Testis (tissue), 3 donors: Measurements from ENCODE around the gene CYP21A2. TPM values are rescaled to one million over a fixed set of nuclear protein-coding genes. Genes with fewer than 3 reads are reported as not detected.
"Not testable (repeated sequence)": the region's sequence is repeated elsewhere in the genome, so short reads cannot be mapped to it uniquely, and the experiment has no call there.

Source experiments
- DNase-seq: peaks from one replicate; pipeline ENCODE4 v3.0.0-alpha.2; 2019
- H3K27ac ChIP-seq, 2 donors: fragments of 200-600 bp; sonication (generic); one replicate each; pipeline ENCODE4 v1.5.1; 2019
- H3K27me3 ChIP-seq: fragments of 200-600 bp; sonication (generic); one replicate; pipeline ENCODE4 v1.5.1; 2019
- H3K36me3 ChIP-seq: fragments of 200-600 bp; sonication (generic); one replicate; pipeline ENCODE4 v1.5.1; 2017; ENCODE audit warnings: low read depth; ENCODE audit errors: missing control alignments
- H3K4me1 ChIP-seq: fragments of 200-600 bp; sonication (generic); one replicate; pipeline ENCODE4 v1.5.1; 2019
- H3K4me3 ChIP-seq, 2 donors: fragments of 200-600 bp; sonication (generic); one replicate each; pipeline ENCODE4 v1.5.1; 2017 to 2019
- H3K9me3 ChIP-seq: fragments of 200-600 bp; sonication (generic); one replicate; pipeline ENCODE4 v1.5.1; 2017
- WGBS, 2 donors: methylation state at CpG; one replicate each; pipeline ENCODE4 v1.1.5; 2018; 5-methylcytosine and 5-hydroxymethylcytosine counted together
- intact Hi-C: fragments of 100-400 bp; cut with DNase I; formaldehyde crosslinking; loops from one replicate; pipeline ENCODE4 v1.15.1; 2023; ENCODE audit warnings: low total_unique reads
- polyA plus RNA-seq: library from polyadenylated mRNA; stranded (reverse); fragments of 350-450 nt; fragmentation: Illumina TruSeq; extraction: RNeasy Lipid Tissue Mini Kit (QIAGEN cat#74804); gene quantifications from one replicate; pipeline ENCODE4 v1.2.3, GENCODE V29; 2014; ENCODE audit warnings: low read depth, low replicate concordance; ENCODE audit not compliant: insufficient read depth
- total RNA-seq, 2 donors: library from RNA; depleted of rRNA; stranded (reverse); fragments of >200 nt; gene quantifications; one replicate each; pipeline ENCODE4 v1.2.3, GENCODE V29; 2016

CYP21A2 gene
- total and polyA plus RNA-seq, 3 donors from 2014 or later, result 0.81 to 1.7 (median 0.96) TPM

- WGBS, 2 donors, result no CpG with 5 or more reads among the region's 24 CpGs
- H3K4me3 ChIP-seq, H3K4me1 ChIP-seq, H3K9me3 ChIP-seq, H3K27me3 ChIP-seq, intact Hi-C loops, H3K36me3 ChIP-seq, H3K27ac ChIP-seq, DNase-seq: not testable (repeated sequence)
Measured at GRCh38 chr6:32008037-32008436, 30.2 kb upstream of the CYP21A2 start.

GRCh38 chr6:32008616-32009015 is 29.6 kb upstream of the CYP21A2 start:
- 78% methylated on average over 9 of the region's 12 CpGs; no CpG with 5 or more reads in 1 of the 2 donors for WGBS, 2 donors
- DNase-seq, result not testable (repeated sequence)

GRCh38 chr6:32009537-32009936 is 28.7 kb upstream of the CYP21A2 start:
- H3K4me3 ChIP-seq, DNase-seq, intact Hi-C loops, H3K27ac ChIP-seq, H3K9me3 ChIP-seq, H3K4me1 ChIP-seq, H3K36me3 ChIP-seq, H3K27me3 ChIP-seq: not testable (repeated sequence)
- 82% methylated on average over 10 of the region's 12 CpGs; no CpG with 5 or more reads in 1 of the 2 donors for WGBS, 2 donors

More at GRCh38 chr6:32008616-32009015, 29.6 kb upstream of the CYP21A2 start:
- H3K4me3 ChIP-seq, H3K4me1 ChIP-seq, intact Hi-C loops, H3K9me3 ChIP-seq, H3K27me3 ChIP-seq, H3K36me3 ChIP-seq, H3K27ac ChIP-seq: not testable (repeated sequence)

- H3K4me3 ChIP-seq, H3K27me3 ChIP-seq, H3K27ac ChIP-seq, H3K36me3 ChIP-seq, DNase-seq, H3K4me1 ChIP-seq, intact Hi-C loops, H3K9me3 ChIP-seq: not testable (repeated sequence)
- 60% methylated on average over 17 of the region's 27 CpGs; no CpG with 5 or more reads in 1 of the 2 donors for WGBS, 2 donors
Measured at GRCh38 chr6:32010856-32011530, 27.2 kb upstream of the CYP21A2 start.

GRCh38 chr6:32012941-32013617 is 25.1 kb upstream of the CYP21A2 start:
- H3K27me3 ChIP-seq, intact Hi-C loops: not testable (repeated sequence)

GRCh38 chr6:32013738-32014137 is 24.5 kb upstream of the CYP21A2 start:
- intact Hi-C loops, result not testable (repeated sequence)
- WGBS, 2 donors, result no CpG with 5 or more reads among the region's 5 CpGs

More at GRCh38 chr6:32012941-32013617, 25.1 kb upstream of the CYP21A2 start:
- not testable (repeated sequence) for H3K9me3 ChIP-seq, H3K27ac ChIP-seq, H3K36me3 ChIP-seq, H3K4me3 ChIP-seq, DNase-seq, H3K4me1 ChIP-seq
- 77 to 81% methylated on average over 2 to 16 of the region's 17 CpGs for WGBS, 2 donors

GRCh38 chr6:32014547-32014946 is 23.7 kb upstream of the CYP21A2 start, which contains the start of gene C4B:
C4B (plus strand) TSS chr6:32014795; CDS start chr6:32014846, 51 bp downstream.
- intact Hi-C loops, H3K9me3 ChIP-seq, H3K27ac ChIP-seq, H3K4me3 ChIP-seq, DNase-seq, H3K36me3 ChIP-seq, H3K4me1 ChIP-seq, H3K27me3 ChIP-seq: not testable (repeated sequence)
- no CpG with 5 or more reads among the region's 6 CpGs for WGBS, 2 donors

More at GRCh38 chr6:32013738-32014137, 24.5 kb upstream of the CYP21A2 start:
- not testable (repeated sequence) for DNase-seq, H3K36me3 ChIP-seq, H3K4me3 ChIP-seq, H3K27me3 ChIP-seq, H3K9me3 ChIP-seq, H3K27ac ChIP-seq, H3K4me1 ChIP-seq

GRCh38 chr6:32022100-32022499 is 16.1 kb upstream of the CYP21A2 start:
- H3K36me3 ChIP-seq, DNase-seq, intact Hi-C loops, H3K27ac ChIP-seq, H3K4me1 ChIP-seq, H3K4me3 ChIP-seq, H3K27me3 ChIP-seq, H3K9me3 ChIP-seq: not testable (repeated sequence)
- WGBS, 2 donors, result no CpG with 5 or more reads among the region's 10 CpGs

- whole genome bisulfite sequencing, 2 donors, result 86 to 94% methylated on average over 6 to 7 of the region's 10 CpGs
- H3K27me3 ChIP-seq, H3K36me3 ChIP-seq, H3K4me3 ChIP-seq, H3K4me1 ChIP-seq, DNase-seq, intact Hi-C loops, H3K27ac ChIP-seq, H3K9me3 ChIP-seq: not testable (repeated sequence)
Measured at GRCh38 chr6:32028631-32029030, 9.6 kb upstream of the CYP21A2 start.

- intact Hi-C loops, H3K4me1 ChIP-seq, H3K9me3 ChIP-seq, H3K27me3 ChIP-seq, H3K36me3 ChIP-seq, DNase-seq, H3K27ac ChIP-seq, H3K4me3 ChIP-seq: not testable (repeated sequence)
- WGBS, 2 donors, result 99% methylated on average over 8 of the region's 14 CpGs; no CpG with 5 or more reads in 1 of the 2 donors
Measured at GRCh38 chr6:32029553-32029952, 8.7 kb upstream of the CYP21A2 start.

- H3K36me3 ChIP-seq, H3K4me3 ChIP-seq, intact Hi-C loops, H3K4me1 ChIP-seq, H3K9me3 ChIP-seq, DNase-seq, H3K27me3 ChIP-seq, H3K27ac ChIP-seq: not testable (repeated sequence)
- no CpG with 5 or more reads among the region's 16 CpGs for WGBS, 2 donors
Measured at GRCh38 chr6:32035283-32036013, 2.8 kb upstream of the CYP21A2 start.
